Measurements from ENCODE around the gene TSPO2.
"Not testable (repeated sequence)": the region's sequence is repeated elsewhere in the genome, so short reads cannot be mapped to it uniquely, and the experiment has no call there.

TSPO2 gene

GRCh38 chr6:41009669-41010068 is 32.6 kb upstream of the TSPO2 start:
- Histone ChIP-seq H3K4me3 (ENCODE audit: low read length) (no peak overlapping the region), H3K9ac (ENCODE audit: low read length) (no peak overlapping the region), H3K27ac (ENCODE audit: low read length) (no peak overlapping the region), H3K4me1 (ENCODE audit: control insufficient read depth, low read depth, low read length) (peaks cover 4% of the 10 kb centered on the region), H3K9me3 (ENCODE audit: control insufficient read depth, low read depth, low read length) (no peaks in the 10 kb centered on the region), H3K36me3 (ENCODE audit: control insufficient read depth, low read depth, low read length) (no peaks in the 10 kb centered on the region), H3K27me3 (ENCODE audit: control insufficient read depth, insufficient read depth, low read length) (no peaks in the 10 kb centered on the region)

- Histone ChIP-seq H3K9ac (ENCODE audit: low read length) (no peak overlapping the region), H3K27ac (ENCODE audit: low read length) (no peak overlapping the region), H3K36me3 (ENCODE audit: control insufficient read depth, low read depth, low read length) (no peaks in the 10 kb centered on the region), H3K27me3 (ENCODE audit: control insufficient read depth, insufficient read depth, low read length) (no peaks in the 10 kb centered on the region), H3K9me3 (ENCODE audit: control insufficient read depth, low read depth, low read length) (no peaks in the 10 kb centered on the region), H3K4me3 (ENCODE audit: low read length) (no peak overlapping the region), H3K4me1 (ENCODE audit: control insufficient read depth, low read depth, low read length) (no peaks in the 10 kb centered on the region)
These were observed 30.6 kb upstream of the TSPO2 start for GRCh38 chr6:41011673-41012072.

DNA sequence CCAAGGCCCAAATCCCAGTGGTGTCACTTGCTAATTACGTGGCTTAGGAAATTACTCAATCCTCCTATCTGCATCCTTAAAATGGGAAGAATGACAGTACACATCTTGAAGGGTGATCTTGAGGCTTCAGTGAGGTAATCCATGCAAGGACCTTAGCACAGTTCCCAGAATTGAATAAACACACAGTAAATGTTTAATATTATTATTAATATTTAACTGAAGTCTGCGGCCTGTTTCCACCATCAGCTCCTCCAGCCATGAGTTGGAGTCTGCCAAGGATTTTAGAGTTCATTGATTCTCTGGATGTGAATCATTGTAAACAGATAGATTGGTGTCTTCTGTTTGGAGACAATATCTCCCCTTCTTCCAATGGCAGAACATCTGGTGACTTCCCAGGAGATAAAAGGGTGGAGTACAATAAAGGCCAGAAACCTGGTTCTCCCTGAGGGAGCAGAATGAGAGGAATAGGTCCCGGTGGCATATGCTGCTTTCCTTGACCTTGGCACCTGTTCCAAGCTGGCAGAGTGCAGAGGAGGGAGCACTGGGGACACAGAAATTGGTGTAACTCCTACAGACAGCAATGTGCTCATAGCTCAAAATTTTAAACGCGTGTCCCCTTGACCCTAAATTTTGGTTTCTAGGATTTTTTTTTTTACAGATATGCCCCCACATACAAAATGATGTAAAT is 28.7 kb upstream of the TSPO2 start:
- Histone ChIP-seq H3K9ac (ENCODE audit: low read length) (no peak overlapping the region), H3K4me1 (ENCODE audit: control insufficient read depth, low read depth, low read length) (no peaks in the 10 kb centered on the region), H3K27ac (ENCODE audit: low read length) (no peak overlapping the region), H3K4me3 (ENCODE audit: low read length) (no peak overlapping the region), H3K27me3 (ENCODE audit: control insufficient read depth, insufficient read depth, low read length) (no peaks in the 10 kb centered on the region), H3K9me3 (ENCODE audit: control insufficient read depth, low read depth, low read length) (no peaks in the 10 kb centered on the region), H3K36me3 (ENCODE audit: control insufficient read depth, low read depth, low read length) (no peaks in the 10 kb centered on the region)

- Histone ChIP-seq H3K9ac (ENCODE audit: low read length) (no peak overlapping the region), H3K36me3 (ENCODE audit: control insufficient read depth, low read depth, low read length) (no peaks in the 10 kb centered on the region), H3K4me1 (ENCODE audit: control insufficient read depth, low read depth, low read length) (no peaks in the 10 kb centered on the region), H3K27ac (ENCODE audit: low read length) (no peak overlapping the region), H3K27me3 (ENCODE audit: control insufficient read depth, insufficient read depth, low read length) (no peaks in the 10 kb centered on the region), H3K9me3 (ENCODE audit: control insufficient read depth, low read depth, low read length) (no peaks in the 10 kb centered on the region), H3K4me3 (ENCODE audit: low read length) (no peak overlapping the region)
These were observed 27.5 kb upstream of the TSPO2 start for GRCh38 chr6:41014780-41015179.

- H3K27me3 ChIP-seq (ENCODE audit: control insufficient read depth, insufficient read depth, low read length); H3K36me3 ChIP-seq (ENCODE audit: control insufficient read depth, low read depth, low read length); H3K4me3 ChIP-seq (ENCODE audit: low read length); H3K9ac ChIP-seq (ENCODE audit: low read length); H3K9me3 ChIP-seq (ENCODE audit: control insufficient read depth, low read depth, low read length); H3K4me1 ChIP-seq (ENCODE audit: control insufficient read depth, low read depth, low read length); H3K27ac ChIP-seq (ENCODE audit: low read length): not testable (repeated sequence)
These were observed 26.4 kb upstream of the TSPO2 start for GRCh38 chr6:41015860-41016259.

DNA sequence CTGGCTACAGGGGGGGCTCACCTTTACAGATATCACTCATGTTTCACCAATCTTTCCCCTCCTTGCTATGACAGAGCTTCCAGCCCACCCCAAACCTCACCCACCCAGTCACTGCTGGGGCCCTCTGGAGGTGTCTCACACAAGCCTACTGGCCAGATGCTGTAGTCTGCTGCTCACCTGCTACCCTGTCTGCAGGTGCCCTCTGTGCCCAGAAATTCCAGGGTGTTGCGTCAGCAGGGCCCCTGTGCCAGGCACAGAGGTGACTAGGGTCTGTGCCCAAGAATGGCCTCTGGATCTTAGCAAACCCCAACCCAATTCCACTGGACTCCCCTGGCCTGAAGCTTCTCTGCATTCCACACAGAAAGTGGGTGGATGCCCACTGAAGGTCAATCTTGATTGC is 24.6 kb upstream of the TSPO2 start:
- Histone ChIP-seq H3K36me3 (ENCODE audit: control insufficient read depth, low read depth, low read length) (no peaks in the 10 kb centered on the region), H3K9ac (ENCODE audit: low read length) (no peak overlapping the region), H3K4me3 (ENCODE audit: low read length) (no peak overlapping the region), H3K27me3 (ENCODE audit: control insufficient read depth, insufficient read depth, low read length) (no peaks in the 10 kb centered on the region), H3K27ac (ENCODE audit: low read length) (no peak overlapping the region), H3K4me1 (ENCODE audit: control insufficient read depth, low read depth, low read length) (no peaks in the 10 kb centered on the region), H3K9me3 (ENCODE audit: control insufficient read depth, low read depth, low read length) (no peaks in the 10 kb centered on the region)

GRCh38 chr6:41021832-41022231 is 20.4 kb upstream of the TSPO2 start:
- Histone ChIP-seq H3K9ac (ENCODE audit: low read length) (no peak overlapping the region), H3K36me3 (ENCODE audit: control insufficient read depth, low read depth, low read length) (no peaks in the 10 kb centered on the region), H3K9me3 (ENCODE audit: control insufficient read depth, low read depth, low read length) (no peaks in the 10 kb centered on the region), H3K4me1 (ENCODE audit: control insufficient read depth, low read depth, low read length) (peaks cover 7% of the 10 kb centered on the region), H3K27ac (ENCODE audit: low read length) (no peak overlapping the region), H3K27me3 (ENCODE audit: control insufficient read depth, insufficient read depth, low read length) (no peaks in the 10 kb centered on the region), H3K4me3 (ENCODE audit: low read length) (no peak overlapping the region)

DNA sequence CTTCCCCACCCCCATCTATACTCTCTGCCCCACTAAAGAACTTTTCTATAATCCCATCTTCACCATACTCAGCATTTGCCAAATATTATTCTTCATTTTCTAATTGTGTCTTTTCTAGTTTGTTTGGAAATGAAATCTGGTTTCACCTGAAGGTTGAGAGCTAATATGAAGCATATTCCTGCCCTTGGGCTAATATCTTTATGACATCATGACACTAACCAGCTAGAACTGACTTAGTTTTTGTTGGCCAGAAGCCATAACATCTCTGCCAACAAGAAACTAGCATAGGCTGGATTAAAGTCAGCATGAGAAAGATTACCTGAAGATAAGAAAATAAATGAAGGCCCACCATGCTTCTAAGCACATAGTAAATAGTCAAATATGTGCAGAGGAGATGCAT is 20.0 kb upstream of the TSPO2 start:
- no peaks in the 10 kb centered on the region for H3K36me3 ChIP-seq (ENCODE audit: control insufficient read depth, low read depth, low read length)
- no peaks in the 10 kb centered on the region for H3K27me3 ChIP-seq (ENCODE audit: control insufficient read depth, insufficient read depth, low read length)
- H3K9ac ChIP-seq (ENCODE audit: low read length) = no peak overlapping the region
- peaks cover 12% of the 10 kb centered on the region for H3K4me1 ChIP-seq (ENCODE audit: control insufficient read depth, low read depth, low read length)
- no peak overlapping the region for H3K27ac ChIP-seq (ENCODE audit: low read length)
- no peak overlapping the region for H3K4me3 ChIP-seq (ENCODE audit: low read length)
- H3K9me3 ChIP-seq (ENCODE audit: control insufficient read depth, low read depth, low read length) = no peaks in the 10 kb centered on the region

- Histone ChIP-seq H3K27me3 (ENCODE audit: control insufficient read depth, insufficient read depth, low read length) (no peaks in the 10 kb centered on the region), H3K4me3 (ENCODE audit: low read length) (no peak overlapping the region), H3K9me3 (ENCODE audit: control insufficient read depth, low read depth, low read length) (no peaks in the 10 kb centered on the region), H3K9ac (ENCODE audit: low read length) (no peak overlapping the region), H3K27ac (ENCODE audit: low read length) (no peak overlapping the region), H3K36me3 (ENCODE audit: control insufficient read depth, low read depth, low read length) (no peaks in the 10 kb centered on the region), H3K4me1 (ENCODE audit: control insufficient read depth, low read depth, low read length) (peaks cover 14% of the 10 kb centered on the region)
These were observed 19.2 kb upstream of the TSPO2 start for GRCh38 chr6:41023114-41023513.

DNA sequence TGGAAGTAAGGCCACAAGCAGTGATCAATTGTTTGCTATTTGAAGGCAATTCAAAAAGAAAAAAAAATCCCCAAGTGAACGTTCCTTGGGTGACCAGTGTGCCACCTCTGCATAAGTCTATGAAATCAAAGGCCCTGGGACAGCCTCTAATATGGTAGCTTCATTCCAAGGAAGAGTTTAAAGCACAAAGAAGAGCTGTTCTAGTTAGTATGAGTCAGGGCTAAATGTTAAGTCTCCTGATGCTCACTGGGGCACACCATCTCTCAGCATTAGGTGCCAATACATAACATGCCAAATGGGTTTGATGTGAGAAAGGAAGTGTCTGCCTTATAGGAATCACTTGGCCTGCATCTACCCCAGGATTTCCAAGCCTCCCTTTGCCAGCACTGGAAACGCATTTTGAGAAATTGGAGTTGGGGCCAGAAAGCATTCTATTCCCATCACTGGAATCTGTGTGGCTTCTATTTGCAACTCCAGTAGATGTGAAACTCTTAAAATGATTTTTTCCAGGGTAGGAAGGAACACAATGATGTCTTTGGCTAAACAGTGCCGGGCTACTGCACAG is 16.2 kb upstream of the TSPO2 start:
- Histone ChIP-seq H3K4me1 (ENCODE audit: control insufficient read depth, low read depth, low read length) (peaks cover 24% of the 10 kb centered on the region), H3K27ac (ENCODE audit: low read length) (no peak overlapping the region), H3K36me3 (ENCODE audit: control insufficient read depth, low read depth, low read length) (no peaks in the 10 kb centered on the region), H3K9me3 (ENCODE audit: control insufficient read depth, low read depth, low read length) (no peaks in the 10 kb centered on the region), H3K9ac (ENCODE audit: low read length) (no peak overlapping the region), H3K4me3 (ENCODE audit: low read length) (no peak overlapping the region), H3K27me3 (ENCODE audit: control insufficient read depth, insufficient read depth, low read length) (no peaks in the 10 kb centered on the region)

DNA sequence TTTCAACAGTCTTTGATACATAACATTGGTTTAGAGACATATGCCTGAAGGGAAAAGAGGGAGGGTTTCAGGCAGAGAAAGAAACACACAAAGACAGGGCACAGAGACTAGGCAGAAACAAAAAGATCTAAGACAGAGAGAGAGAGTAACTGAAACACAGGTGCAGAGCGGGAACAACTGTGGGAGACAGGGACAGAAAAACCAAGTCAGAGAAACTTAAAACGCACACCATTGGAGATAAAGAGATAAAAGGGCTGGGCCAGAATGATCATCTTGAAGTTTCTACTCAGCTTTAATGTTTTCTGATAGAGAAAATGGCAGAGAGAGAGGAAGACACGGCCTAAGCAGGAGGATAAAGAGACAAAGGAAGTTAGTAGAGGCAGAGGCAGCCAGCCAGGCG is 15.0 kb upstream of the TSPO2 start:
- peak overlapping the region; percentile 65 for H3K9ac ChIP-seq (ENCODE audit: low read length)
- H3K27ac ChIP-seq (ENCODE audit: low read length) = peak overlapping the region; percentile 16

GRCh38 chr6:41027799-41028560 is 14.3 kb upstream of the TSPO2 start:
- H3K4me3 ChIP-seq (ENCODE audit: low read length) = peak overlapping the region; percentile 72
- H3K27me3 ChIP-seq (ENCODE audit: control insufficient read depth, insufficient read depth, low read length) = no peaks in the 10 kb centered on the region
- H3K4me1 ChIP-seq (ENCODE audit: control insufficient read depth, low read depth, low read length) = peaks cover 24% of the 10 kb centered on the region
- H3K36me3 ChIP-seq (ENCODE audit: control insufficient read depth, low read depth, low read length) = no peaks in the 10 kb centered on the region
- peak overlapping the region; percentile 65 for H3K9ac ChIP-seq (ENCODE audit: low read length)
- H3K27ac ChIP-seq (ENCODE audit: low read length) = no peak overlapping the region
- no peaks in the 10 kb centered on the region for H3K9me3 ChIP-seq (ENCODE audit: control insufficient read depth, low read depth, low read length)

More for the DNA sequence above, 15.0 kb upstream of the TSPO2 start:
- Histone ChIP-seq H3K4me3 (ENCODE audit: low read length) (peak overlapping the region; percentile 72), H3K36me3 (ENCODE audit: control insufficient read depth, low read depth, low read length) (no peaks in the 10 kb centered on the region), H3K27me3 (ENCODE audit: control insufficient read depth, insufficient read depth, low read length) (no peaks in the 10 kb centered on the region), H3K4me1 (ENCODE audit: control insufficient read depth, low read depth, low read length) (peaks cover 24% of the 10 kb centered on the region), H3K9me3 (ENCODE audit: control insufficient read depth, low read depth, low read length) (no peaks in the 10 kb centered on the region)
